ENCODE measurements around the gene KCTD4.

The KCTD4 gene

GRCh38 chr13:45156565-45157361, 44.1 kb downstream of the KCTD4 start (continued):
- TF ChIP-seq ZNF18 (tag by site-specific recombination; IDR thresholded peaks at IDR 0.05) (no peak), ZNF558 (tag by site-specific recombination; IDR thresholded peaks at IDR 0.05) (no peak), ZBTB49 (tag by site-specific recombination; IDR thresholded peaks at IDR 0.05; ENCODE audit: low read depth) (no peak), REST (tag by site-specific recombination; IDR thresholded peaks at IDR 0.05) (no peak)

GRCh38 chr13:45149964-45150363, 50.9 kb downstream of the KCTD4 start:
- Histone ChIP-seq H3K4me3 (ENCODE audit: low read depth, low read length) (no peak overlapping the region), H3K27ac (ENCODE audit: extremely low read depth, low read depth, low read length) (no peak overlapping the region), H3K36me3 (ENCODE audit: control insufficient read depth in 2 of 2, insufficient read depth in 1 of 2, low read length in 2 of 2) (peaks cover 0 to 4% of the 10 kb centered on the region in 2 experiments; a peak in 2 of 3 replicates), H3K9me3 (ENCODE audit: control insufficient read depth, insufficient read depth, low read depth, low read length) (no peaks in the 10 kb centered on the region), H3K4me1 (ENCODE audit: control insufficient read depth, insufficient read depth, low read length) (no peaks in the 10 kb centered on the region)
- ChIA-PET POLR2A (no interaction called here), CTCF (no interaction called here)
- TF ChIP-seq ZNF529 (tag by site-specific recombination; IDR thresholded peaks at IDR 0.05; ENCODE audit: insufficient replicate concordance) (no peak), TRIM28 (IDR thresholded peaks at IDR 0.05; ENCODE audit: borderline replicate concordance, low read length) (no peak), ZNF571 (tag by site-specific recombination; IDR thresholded peaks at IDR 0.05) (no peak), EGR2 (tag by site-specific recombination; IDR thresholded peaks at IDR 0.05; ENCODE audit: low read depth) (no peak), ZNF792 (tag by site-specific recombination; IDR thresholded peaks at IDR 0.05) (no peak), ZNF37A (tag by site-specific recombination; IDR thresholded peaks at IDR 0.05) (no peak), PRDM1 (tag by site-specific recombination; IDR thresholded peaks at IDR 0.05) (no peak)

- TF ChIP-seq CTCF (tag by site-specific recombination; IDR thresholded peaks at IDR 0.05) (no peak), ZNF600 (tag by site-specific recombination; IDR thresholded peaks at IDR 0.05) (0 out of 2 replicates have a peak, but pooled peaks have one; percentile 42)
- peaks cover 3% of the 10 kb centered on the region; the same call in 1 of the 2 replicates for H3K4me1 ChIP-seq (ENCODE audit: control insufficient read depth, insufficient read depth, low read length)
- ChIA-PET CTCF (interaction anchor here (1.0 to 1.1 kb wide), 2 partner anchors 19 to 138 kb away, joined by 3 read pairs; no protein-coding TSS in a partner anchor), POLR2A (no interaction called here)
- no peaks in the 10 kb centered on the region for H3K9me3 ChIP-seq (ENCODE audit: control insufficient read depth, insufficient read depth, low read depth, low read length)
- H3K36me3 ChIP-seq (ENCODE audit: control insufficient read depth in 2 of 2, insufficient read depth in 1 of 2, low read length in 2 of 2) = peaks cover 0 to 9% of the 10 kb centered on the region in 2 experiments; a peak in 1 of 3 replicates
- H3K27ac ChIP-seq (ENCODE audit: extremely low read depth, low read depth, low read length) = no peak overlapping the region
- no peak overlapping the region for H3K4me3 ChIP-seq (ENCODE audit: low read depth, low read length)
These were observed 57.5 kb downstream of the KCTD4 start for GRCh38 chr13:45143346-45143751.
